Lung (tissue), 12 donors: ENCODE data around the gene SYT4. TPM values are rescaled to one million over a fixed set of nuclear protein-coding genes. Genes with fewer than 3 reads are reported as not detected.
A peak's percentile ranks its signal among the peaks of the same experiment; 100 is the strongest.

ENCODE experiments used
- ATAC-seq: fragments of 200-7000 bp; cut with Tn5 transposase; one replicate; pipeline ENCODE4 v1.9.1; 2020; ENCODE audit warnings: moderate number of reproducible peaks; ENCODE audit not compliant: insufficient read depth, low FRiP score
- DNase-seq, 3 donors: peaks; one replicate each; pipeline ENCODE4 v3.0.0-alpha.2; 2013 to 2017
- H3K27ac ChIP-seq, 2 donors: one replicate each; pipeline ENCODE4 v1.5.1; 2013; ENCODE audit warnings: mild to moderate bottlenecking in 2 of 2, moderate library complexity in 2 of 2, control low read depth in 1 of 2, inconsistent platforms in 1 of 2, low read depth in 1 of 2, low read length in 1 of 2
- H3K27me3 ChIP-seq, 3 donors: one replicate each; pipeline ENCODE4 v1.5.1; 2013; ENCODE audit warnings: low read length in 2 of 3; ENCODE audit not compliant: control insufficient read depth in 3 of 3, insufficient read depth in 3 of 3
- H3K36me3 ChIP-seq, 4 donors: one replicate each; pipeline ENCODE4 v1.5.1; 2013; ENCODE audit warnings: low read length in 4 of 4, mild to moderate bottlenecking in 1 of 4, moderate library complexity in 1 of 4; ENCODE audit not compliant: control insufficient read depth in 4 of 4, insufficient read depth in 4 of 4
- H3K4me1 ChIP-seq, 5 donors: one replicate each; pipeline ENCODE4 v1.5.1; 2013; ENCODE audit warnings: low read length in 5 of 5, mild to moderate bottlenecking in 2 of 5, moderate library complexity in 1 of 5; ENCODE audit not compliant: control insufficient read depth in 5 of 5, insufficient read depth in 5 of 5
- H3K4me3 ChIP-seq: one replicate; pipeline ENCODE4 v1.5.1; 2013; ENCODE audit warnings: mild to moderate bottlenecking, control low read depth, moderate library complexity
- H3K9ac ChIP-seq, 2 donors: one replicate each; pipeline ENCODE4 v1.5.1; 2013; ENCODE audit warnings: low read length in 2 of 2, control low read depth in 1 of 2; ENCODE audit not compliant: insufficient read depth in 1 of 2
- H3K9me3 ChIP-seq, 4 donors: one replicate each; pipeline ENCODE4 v1.5.1; 2013; ENCODE audit warnings: low read length in 3 of 4, mild to moderate bottlenecking in 1 of 4, moderate library complexity in 1 of 4; ENCODE audit not compliant: control insufficient read depth in 4 of 4, insufficient read depth in 3 of 4
- WGBS, 2 donors: extraction: QIAGEN DNeasy Blood & Tissue Kit; methylation state at CpG; one replicate each; pipeline ENCODE4 v1.1.7; 2013; 5-methylcytosine and 5-hydroxymethylcytosine counted together
- polyA plus RNA-seq, 2 donors: library from polyadenylated mRNA; stranded (reverse); fragments of 200-250 nt; gene quantifications; one replicate each; pipeline ENCODE4 v1.2.1, GENCODE V29; 2013
- total RNA-seq, 2 donors: library from RNA; depleted of rRNA in 1 of 2; stranded (reverse); fragments of >200 nt in 1 of 2; gene quantifications; one replicate each; pipeline ENCODE4 v1.2.1, GENCODE V29; 2014 to 2021
- TF ChIP-seq, protein P1 (sequence below): IDR thresholded peaks from 2 replicates; pipeline ENCODE4 v1.5.1; 2012; ENCODE audit warnings: mild to moderate bottlenecking; ENCODE audit errors: control extremely low read depth, extremely low read depth
- donor health status: control.
- donor health status: control.
- donor health status: Bipolar disorder and iron deficiency.
- donor health status: healthy.
- donor health status: DM: yes; HTN: yes; CAD: no.

The SYT4 gene
- total and polyA plus RNA-seq, 4 donors = 0.01 to 2.3 (median 0.42) TPM

DNA sequence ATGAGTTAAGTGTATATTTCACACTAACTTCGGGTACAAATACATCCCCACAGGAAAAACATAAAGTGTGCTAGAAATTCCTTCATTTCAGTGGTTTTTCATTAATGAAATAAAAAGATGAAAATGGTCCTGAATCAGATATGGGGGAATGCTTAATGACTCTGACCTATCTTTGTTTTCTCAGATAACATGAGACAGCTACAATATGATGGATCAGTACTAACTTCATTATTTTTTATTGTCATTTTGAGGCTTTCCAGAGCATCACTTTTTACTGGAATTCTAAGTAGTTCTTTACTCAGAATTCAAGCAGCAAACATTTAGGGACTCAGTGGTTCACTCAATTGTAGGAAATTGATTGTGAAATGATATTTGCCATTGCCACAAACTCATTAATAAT, 2.8 kb downstream of the SYT4 start:
- H3K4me3 ChIP-seq = no peak overlapping the region
- TF ChIP-seq, protein P1, sequence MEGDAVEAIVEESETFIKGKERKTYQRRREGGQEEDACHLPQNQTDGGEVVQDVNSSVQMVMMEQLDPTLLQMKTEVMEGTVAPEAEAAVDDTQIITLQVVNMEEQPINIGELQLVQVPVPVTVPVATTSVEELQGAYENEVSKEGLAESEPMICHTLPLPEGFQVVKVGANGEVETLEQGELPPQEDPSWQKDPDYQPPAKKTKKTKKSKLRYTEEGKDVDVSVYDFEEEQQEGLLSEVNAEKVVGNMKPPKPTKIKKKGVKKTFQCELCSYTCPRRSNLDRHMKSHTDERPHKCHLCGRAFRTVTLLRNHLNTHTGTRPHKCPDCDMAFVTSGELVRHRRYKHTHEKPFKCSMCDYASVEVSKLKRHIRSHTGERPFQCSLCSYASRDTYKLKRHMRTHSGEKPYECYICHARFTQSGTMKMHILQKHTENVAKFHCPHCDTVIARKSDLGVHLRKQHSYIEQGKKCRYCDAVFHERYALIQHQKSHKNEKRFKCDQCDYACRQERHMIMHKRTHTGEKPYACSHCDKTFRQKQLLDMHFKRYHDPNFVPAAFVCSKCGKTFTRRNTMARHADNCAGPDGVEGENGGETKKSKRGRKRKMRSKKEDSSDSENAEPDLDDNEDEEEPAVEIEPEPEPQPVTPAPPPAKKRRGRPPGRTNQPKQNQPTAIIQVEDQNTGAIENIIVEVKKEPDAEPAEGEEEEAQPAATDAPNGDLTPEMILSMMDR = no peak
- H3K9ac ChIP-seq = no peak overlapping the region
- H3K9me3 ChIP-seq = no peaks in the 10 kb centered on the region
- DNase-seq (no peak), ATAC-seq (no peak)
- H3K36me3 ChIP-seq = no peaks in the 10 kb centered on the region
- WGBS, 2 donors = 67 to 84% methylated on average over 1 of the region's 1 CpG
- H3K27ac ChIP-seq = no peak overlapping the region
- H3K27me3 ChIP-seq = peaks cover 0 to 5% (median 2%) of the 10 kb centered on the region in 3 donors
- no peaks in the 10 kb centered on the region for H3K4me1 ChIP-seq

DNA sequence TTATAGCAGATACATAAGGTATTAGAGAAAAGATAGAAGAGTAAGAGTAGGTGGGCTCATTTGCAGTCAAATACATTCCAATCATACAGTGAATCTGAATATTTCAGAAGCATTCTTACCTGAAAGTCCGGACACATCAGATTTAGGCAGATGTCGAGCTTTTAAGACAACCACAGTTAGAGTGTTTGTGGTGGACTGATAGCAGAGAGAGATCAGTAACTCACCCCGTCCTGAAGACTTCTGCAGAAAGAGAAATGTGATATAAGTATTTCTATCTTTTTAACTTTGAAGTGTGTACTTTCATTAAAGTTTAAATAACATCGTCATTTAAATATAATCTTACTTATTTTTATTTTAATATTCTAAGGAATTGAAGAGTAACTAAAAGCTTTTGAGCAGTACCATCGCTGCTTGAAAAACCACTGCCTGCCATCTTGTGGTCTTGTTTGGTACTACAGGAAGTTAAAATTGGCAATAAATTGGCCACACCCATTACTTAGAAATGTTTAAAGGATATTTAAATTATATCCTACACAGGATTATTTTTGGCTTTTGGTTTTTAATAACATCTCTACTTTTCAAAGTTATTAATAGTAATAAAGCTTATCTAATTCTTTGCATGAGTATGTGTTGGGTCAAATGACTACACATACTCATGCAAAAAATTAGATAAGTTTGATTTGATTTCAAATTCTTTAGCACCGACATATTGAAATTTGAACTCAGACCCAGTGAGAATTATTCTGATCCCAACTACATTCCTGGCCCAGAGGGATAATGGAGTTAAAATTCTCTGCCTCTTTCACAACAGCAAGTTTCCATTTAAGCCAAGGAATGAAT, 5.5 kb downstream of the SYT4 start:
- TF ChIP-seq, protein P1 = peak; percentile 50
- 29 to 34% methylated on average over 6 of the region's 6 CpGs for WGBS, 2 donors
- Histone ChIP-seq H3K36me3 (no peaks in the 10 kb centered on the region), H3K27ac (no peak overlapping the region), H3K4me3 (no peak overlapping the region), H3K9me3 (no peaks in the 10 kb centered on the region), H3K27me3 (peaks cover 0 to 3% (median 2%) of the 10 kb centered on the region in 3 donors), H3K4me1 (no peaks in the 10 kb centered on the region), H3K9ac (no peak overlapping the region)
- peak; percentile 16 to 68 (median 55) for DNase-seq
- ATAC-seq = no peak

- Histone ChIP-seq H3K4me3 (no peak overlapping the region), H3K27ac (no peak overlapping the region), H3K27me3 (no peaks in the 10 kb centered on the region), H3K36me3 (no peaks in the 10 kb centered on the region), H3K9ac (no peak overlapping the region), H3K4me1 (no peaks in the 10 kb centered on the region), H3K9me3 (no peaks in the 10 kb centered on the region)
- ATAC-seq (no peak), DNase-seq (no peak)
- 77 to 85% methylated on average over 1 of the region's 1 CpG for WGBS, 2 donors
- TF ChIP-seq, protein P1 = no peak
Measured at GRCh38 chr18:43267818-43268217, 9.5 kb downstream of the SYT4 start.
